ENCODE data around the gene AP2B1.

DNA sequence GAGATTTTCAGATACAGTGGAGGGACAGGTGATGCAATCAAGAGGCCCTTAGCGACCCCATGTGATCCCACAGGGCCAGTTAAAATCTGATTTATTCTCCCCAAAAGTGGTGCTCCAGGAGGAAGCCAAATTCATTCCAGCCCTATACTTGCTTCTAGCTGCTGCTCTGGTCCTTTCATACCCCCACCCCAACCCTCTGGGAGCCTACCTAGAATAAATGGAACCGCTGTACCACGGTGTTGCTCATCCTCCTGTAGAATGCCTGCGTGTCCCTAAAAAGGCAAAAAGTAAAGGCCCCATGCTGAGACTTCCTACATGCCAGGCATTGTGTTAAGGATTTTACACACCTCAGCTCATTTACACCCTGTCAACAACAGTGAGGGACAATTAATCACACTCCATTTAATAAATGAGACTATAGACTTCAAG lies 142.3 kb downstream of the AP2B1 start:
- TF ChIP-seq, protein P1, sequence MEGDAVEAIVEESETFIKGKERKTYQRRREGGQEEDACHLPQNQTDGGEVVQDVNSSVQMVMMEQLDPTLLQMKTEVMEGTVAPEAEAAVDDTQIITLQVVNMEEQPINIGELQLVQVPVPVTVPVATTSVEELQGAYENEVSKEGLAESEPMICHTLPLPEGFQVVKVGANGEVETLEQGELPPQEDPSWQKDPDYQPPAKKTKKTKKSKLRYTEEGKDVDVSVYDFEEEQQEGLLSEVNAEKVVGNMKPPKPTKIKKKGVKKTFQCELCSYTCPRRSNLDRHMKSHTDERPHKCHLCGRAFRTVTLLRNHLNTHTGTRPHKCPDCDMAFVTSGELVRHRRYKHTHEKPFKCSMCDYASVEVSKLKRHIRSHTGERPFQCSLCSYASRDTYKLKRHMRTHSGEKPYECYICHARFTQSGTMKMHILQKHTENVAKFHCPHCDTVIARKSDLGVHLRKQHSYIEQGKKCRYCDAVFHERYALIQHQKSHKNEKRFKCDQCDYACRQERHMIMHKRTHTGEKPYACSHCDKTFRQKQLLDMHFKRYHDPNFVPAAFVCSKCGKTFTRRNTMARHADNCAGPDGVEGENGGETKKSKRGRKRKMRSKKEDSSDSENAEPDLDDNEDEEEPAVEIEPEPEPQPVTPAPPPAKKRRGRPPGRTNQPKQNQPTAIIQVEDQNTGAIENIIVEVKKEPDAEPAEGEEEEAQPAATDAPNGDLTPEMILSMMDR (IDR thresholded peaks at IDR 0.05; ENCODE audit: low read depth, low read length), result no peak
- no peak for TF ChIP-seq EZH2phosphoT487 (IDR thresholded peaks at IDR 0.05; ENCODE audit: low read depth)

Measured in OCI-LY3 (cell line).